ENCODE data around the gene KRTDAP.

DNA sequence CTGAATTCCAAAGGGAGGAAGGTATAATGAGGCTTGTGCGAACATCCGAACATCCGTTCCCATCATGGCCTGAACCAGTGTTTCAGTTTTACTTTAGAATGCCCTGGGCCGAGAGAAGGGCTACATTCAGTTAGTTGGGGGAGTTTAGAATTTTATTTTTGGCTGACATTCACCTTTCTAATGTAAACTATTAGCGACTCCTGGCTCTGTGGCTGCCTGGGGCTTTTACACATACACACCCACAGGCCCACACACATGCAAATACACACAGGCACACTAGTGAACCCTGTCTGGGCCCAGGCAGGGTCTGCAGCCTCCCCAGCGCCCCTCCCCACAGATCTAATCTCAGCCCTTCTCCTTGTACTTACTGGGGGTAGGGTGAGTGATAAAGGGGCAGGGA, 49.0 kb upstream of the KRTDAP start:
- TF ChIP-seq JUN (IDR thresholded peaks at IDR 0.05; ENCODE audit: borderline replicate concordance, insufficient read depth, insufficient read length, low read depth) (no peak), POLR2A (IDR thresholded peaks at IDR 0.05; ENCODE audit: low read depth, low read length) (no peak), GATA2 (IDR thresholded peaks at IDR 0.05; ENCODE audit: insufficient read depth, insufficient read length, low read depth, low read length) (no peak)
- TF ChIP-seq, protein P1, sequence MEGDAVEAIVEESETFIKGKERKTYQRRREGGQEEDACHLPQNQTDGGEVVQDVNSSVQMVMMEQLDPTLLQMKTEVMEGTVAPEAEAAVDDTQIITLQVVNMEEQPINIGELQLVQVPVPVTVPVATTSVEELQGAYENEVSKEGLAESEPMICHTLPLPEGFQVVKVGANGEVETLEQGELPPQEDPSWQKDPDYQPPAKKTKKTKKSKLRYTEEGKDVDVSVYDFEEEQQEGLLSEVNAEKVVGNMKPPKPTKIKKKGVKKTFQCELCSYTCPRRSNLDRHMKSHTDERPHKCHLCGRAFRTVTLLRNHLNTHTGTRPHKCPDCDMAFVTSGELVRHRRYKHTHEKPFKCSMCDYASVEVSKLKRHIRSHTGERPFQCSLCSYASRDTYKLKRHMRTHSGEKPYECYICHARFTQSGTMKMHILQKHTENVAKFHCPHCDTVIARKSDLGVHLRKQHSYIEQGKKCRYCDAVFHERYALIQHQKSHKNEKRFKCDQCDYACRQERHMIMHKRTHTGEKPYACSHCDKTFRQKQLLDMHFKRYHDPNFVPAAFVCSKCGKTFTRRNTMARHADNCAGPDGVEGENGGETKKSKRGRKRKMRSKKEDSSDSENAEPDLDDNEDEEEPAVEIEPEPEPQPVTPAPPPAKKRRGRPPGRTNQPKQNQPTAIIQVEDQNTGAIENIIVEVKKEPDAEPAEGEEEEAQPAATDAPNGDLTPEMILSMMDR (IDR thresholded peaks at IDR 0.05; ENCODE audit: extremely low read depth in 1 of 2, insufficient read depth in 1 of 2, low read depth in 1 of 2, low read length in 2 of 2): no peak
